B cell (primary cell): Measurements from ENCODE around the gene RREB1. TPM values are rescaled to one million over a fixed set of nuclear protein-coding genes. Genes with fewer than 3 reads are reported as not detected.

Experiments used
- ATAC-seq: fragments of 200-7000 bp; cut with Tn5 transposase; one replicate; pipeline ENCODE4 v1.10.0; 2021; ENCODE audit warnings: low read depth, mild to moderate bottlenecking, moderate number of reproducible peaks, moderate library complexity
- CTCF ChIA-PET: fragments of 350-600 bp; sonication (Branson Sonifier 250); formaldehyde crosslinking; loops from one replicate; lab custom pipeline; 2021; ENCODE audit warnings: antibody characterized with exemption, inconsistent platforms; lab: Charles Lee
- POLR2A ChIA-PET: fragments of 350-600 bp; sonication (Branson Sonifier 250); formaldehyde crosslinking; loops from one replicate; lab custom pipeline; 2021; ENCODE audit warnings: antibody characterized with exemption; lab: Charles Lee
- DNase-seq: peaks from one replicate; pipeline ENCODE4 v3.0.0; 2013
- H2AFZ ChIP-seq: 2 replicates; pipeline ENCODE4 v1.6.1; 2012; ENCODE audit warnings: mild to moderate bottlenecking, low read depth, low read length; ENCODE audit not compliant: insufficient read depth, poor library complexity, severe bottlenecking
- H3K27ac ChIP-seq, 2 donors: 1 replicate in 1 of 2; 2 replicates in 1 of 2; pipeline ENCODE4 v1.5.1; 2012 to 2013; ENCODE audit warnings: low read length in 2 of 2, mild to moderate bottlenecking in 2 of 2, moderate library complexity in 1 of 2
- H3K27me3 ChIP-seq, 4 experiments: fragments of 200-600 bp in 1 of 4; sonication (generic) in 1 of 4; replicated peaks in 1 of 4; 1 replicate in 2 of 4; 2 replicates in 2 of 4; pipeline versions ENCODE4 v1.6.1 to v1.7.0; 2013 to 2016; ENCODE audit warnings: low read length in 3 of 4, mild to moderate bottlenecking in 2 of 4, mixed read lengths in 1 of 4, moderate library complexity in 1 of 4; ENCODE audit not compliant: insufficient read depth in 4 of 4, control insufficient read depth in 3 of 4; ENCODE audit errors: control extremely low read depth in 1 of 4
- H3K36me3 ChIP-seq, 2 experiments: replicated peaks in 1 of 2; 1 replicate in 1 of 2; 2 replicates in 1 of 2; pipeline versions ENCODE4 v1.6.1 to v1.7.1; 2013; ENCODE audit warnings: low read length in 1 of 2; ENCODE audit not compliant: insufficient read depth in 2 of 2, control insufficient read depth in 1 of 2; ENCODE audit errors: control extremely low read depth in 1 of 2, extremely low read depth in 1 of 2
- H3K4me1 ChIP-seq, 2 donors: fragments of 200-600 bp in 1 of 2; sonication (generic) in 1 of 2; 1 replicate in 1 of 2; 2 replicates in 1 of 2; pipeline versions ENCODE4 v1.5.1 to v1.6.1; 2013 to 2017; ENCODE audit warnings: low read length in 2 of 2; ENCODE audit not compliant: control insufficient read depth in 2 of 2, insufficient read depth in 2 of 2
- H3K4me2 ChIP-seq: replicated peaks from 2 replicates; pipeline ENCODE3; 2012; ENCODE audit warnings: mild to moderate bottlenecking, low read depth, low read length; ENCODE audit not compliant: poor library complexity, severe bottlenecking
- H3K4me3 ChIP-seq, 5 experiments: fragments of 200-600 bp in 1 of 5; sonication (generic) in 1 of 5; 1 replicate in 3 of 5; 2 replicates in 2 of 5; pipeline versions ENCODE4 v1.5.1 to v1.7.0; 2011 to 2016; ENCODE audit warnings: low read length in 4 of 5, mild to moderate bottlenecking in 4 of 5, low read depth in 2 of 5, control low read depth in 1 of 5, moderate library complexity in 1 of 5; ENCODE audit not compliant: insufficient read depth in 1 of 5; ENCODE audit errors: control extremely low read depth in 1 of 5, extremely low read depth in 1 of 5
- H3K79me2 ChIP-seq: fragments of 200-600 bp; sonication (generic); one replicate; pipeline ENCODE4 v1.6.0; 2016; ENCODE audit warnings: low read length; ENCODE audit not compliant: control insufficient read depth, insufficient read depth
- H3K9ac ChIP-seq: fragments of 200-600 bp; sonication (generic); 2 replicates; pipeline ENCODE4 v1.6.1; 2017; ENCODE audit warnings: mild to moderate bottlenecking, low read length, moderate library complexity
- H3K9me3 ChIP-seq, 3 donors: one replicate each; pipeline versions ENCODE4 v1.6.1 to v1.7.1; 2013; ENCODE audit warnings: low read length in 2 of 3; ENCODE audit not compliant: control insufficient read depth in 2 of 3, insufficient read depth in 1 of 3; ENCODE audit errors: control extremely low read depth in 1 of 3
- H4K20me1 ChIP-seq: 2 replicates; pipeline ENCODE4 v1.6.0; 2012; ENCODE audit warnings: mild to moderate bottlenecking, low read length; ENCODE audit not compliant: insufficient read depth, control insufficient read depth, poor library complexity, severe bottlenecking
- H3K27ac Mint-ChIP-seq: one replicate; pipeline ENCODE4 v1.8.0; 2021; ENCODE audit warnings: mixed read lengths
- H3K27me3 Mint-ChIP-seq: one replicate; pipeline ENCODE4 v1.8.0; 2021; ENCODE audit warnings: mixed read lengths
- H3K4me1 Mint-ChIP-seq: one replicate; pipeline ENCODE4 v1.8.0; 2021; ENCODE audit warnings: mixed read lengths
- H3K4me3 Mint-ChIP-seq: one replicate; pipeline ENCODE4 v1.8.0; 2021; ENCODE audit warnings: mixed read lengths
- H3K9me3 Mint-ChIP-seq: one replicate; pipeline ENCODE4 v1.8.0; 2022; ENCODE audit warnings: mixed read lengths; ENCODE audit not compliant: insufficient read depth
- CTCF ChIP-seq: fragments of 200-600 bp; IDR thresholded peaks from one replicate; pipeline ENCODE4 v1.8.0; 2022; ENCODE audit warnings: antibody characterized with exemption, mild to moderate bottlenecking
- EZH2 ChIP-seq: IDR thresholded peaks from 2 replicates; pipeline ENCODE4 v1.6.1; 2012; ENCODE audit warnings: borderline replicate concordance, low read depth, mild to moderate bottlenecking, moderate library complexity, low read length; ENCODE audit not compliant: insufficient read depth, poor library complexity, severe bottlenecking
- WGBS: methylation state at CpG from one replicate; pipeline ENCODE4 v1.1.5; 2013; ENCODE audit warnings: missing lambda C conversion rate; ENCODE audit not compliant: insufficient coverage; 5-methylcytosine and 5-hydroxymethylcytosine counted together
- intact Hi-C: fragments of 100-400 bp; cut with micrococcal nuclease; formaldehyde crosslinking; loops from one replicate; pipeline ENCODE4 v1.10.0; 2022
- polyA plus RNA-seq: library from polyadenylated mRNA; depleted of rRNA; stranded (reverse); fragments of >200 nt; gene quantifications from 2 replicates; pipeline ENCODE4 v1.2.3, GENCODE V29; 2012
- total RNA-seq, 2 donors: library from RNA; stranded (reverse); fragments of 120-200 nt in 1 of 2; gene quantifications; 1 replicate in 1 of 2; 2 replicates in 1 of 2; pipeline versions ENCODE4 v1.2.3 to v1.2.4, GENCODE V29; 2013 to 2022

The RREB1 gene
- total and polyA plus RNA-seq, 2 donors (not counting 1 experiment from before 2014, with no cell fraction given): 10.4 to 58.6 TPM

- H3K27me3 ChIP-seq: no peaks in the 10 kb centered on the region
- H2AFZ ChIP-seq: no peak overlapping the region
- no peak for TF ChIP-seq EZH2
- TF ChIP-seq CTCF: no peak
- ChIA-PET POLR2A (no interaction called here), CTCF (no interaction called here)
- H3K9me3 Mint-ChIP-seq: no peaks in the 10 kb centered on the region
- H4K20me1 ChIP-seq: peaks cover 96% of the 10 kb centered on the region
- no peaks in the 10 kb centered on the region for H3K36me3 ChIP-seq
- H3K9me3 ChIP-seq: no peaks in the 10 kb centered on the region
- no peaks in the 10 kb centered on the region for H3K27me3 Mint-ChIP-seq
- no peak overlapping the region for H3K4me3 ChIP-seq
- H3K4me1 ChIP-seq: peaks cover 39 to 43% of the 10 kb centered on the region in 2 donors
- H3K9ac ChIP-seq: no peak overlapping the region
- intact Hi-C loops: no loop called here
- peaks cover 99% of the 10 kb centered on the region for H3K79me2 ChIP-seq
- no peak for DNase-seq
- no peak overlapping the region for H3K27ac ChIP-seq
- no peak overlapping the region for H3K4me2 ChIP-seq
- no peak overlapping the region for H3K4me3 Mint-ChIP-seq
- H3K4me1 Mint-ChIP-seq: peaks cover 77% of the 10 kb centered on the region
- no peak for ATAC-seq
- no peak overlapping the region for H3K27ac Mint-ChIP-seq
Observed at GRCh38 chr6:7161253-7161623, 53.5 kb downstream of the RREB1 start.

- Histone ChIP-seq H3K27ac (no peak overlapping the region), H3K9me3 (no peaks in the 10 kb centered on the region), H3K4me1 (peaks cover 33 to 37% of the 10 kb centered on the region in 2 donors), H3K79me2 (peaks cover 99% of the 10 kb centered on the region), H3K4me2 (no peak overlapping the region), H4K20me1 (peaks cover 96% of the 10 kb centered on the region), H2AFZ (no peak overlapping the region), H3K27me3 (no peaks in the 10 kb centered on the region), H3K36me3 (no peaks in the 10 kb centered on the region), H3K9ac (no peak overlapping the region), H3K4me3 (no peak overlapping the region)
- 94% methylated on average over 3 of the region's 4 CpGs for WGBS
- no peak for DNase-seq
- CTCF ChIA-PET: no interaction called here
- H3K9me3 Mint-ChIP-seq: no peaks in the 10 kb centered on the region
- POLR2A ChIA-PET: no interaction called here
- intact Hi-C loops: no loop called here
- H3K27me3 Mint-ChIP-seq: no peaks in the 10 kb centered on the region
- no peak overlapping the region for H3K27ac Mint-ChIP-seq
- peaks cover 76% of the 10 kb centered on the region for H3K4me1 Mint-ChIP-seq
- TF ChIP-seq CTCF (no peak), EZH2 (no peak)
- no peak for ATAC-seq
- no peak overlapping the region for H3K4me3 Mint-ChIP-seq
Observed at GRCh38 chr6:7161845-7162244, 54.1 kb downstream of the RREB1 start.
